GM13977 (cell line): Measurements from ENCODE around the gene IGSF11.

Experiments
- DNase-seq: peaks from one replicate; pipeline ENCODE4 v3.0.0; 2012; ENCODE audit warnings: low spot score
- in situ Hi-C: fragments of 300-500 bp; cut with MboI; formaldehyde crosslinking; loops from one replicate; pipeline ENCODE4 v1.12.0; 2022; ENCODE audit warnings: low sequenced_read_pairs, low pct_unique_long_range_greater_than_20kb, mixed read lengths, inconsistent platforms; ENCODE audit not compliant: unreplicated experiment
- TF ChIP-seq, protein P1 (sequence below): IDR thresholded peaks from 2 replicates; pipeline ENCODE4 v1.5.1; 2012; ENCODE audit warnings: mild to moderate bottlenecking, control low read depth; ENCODE audit not compliant: insufficient read depth; ENCODE audit errors: extremely low read depth, missing control alignments

Gene IGSF11

DNA sequence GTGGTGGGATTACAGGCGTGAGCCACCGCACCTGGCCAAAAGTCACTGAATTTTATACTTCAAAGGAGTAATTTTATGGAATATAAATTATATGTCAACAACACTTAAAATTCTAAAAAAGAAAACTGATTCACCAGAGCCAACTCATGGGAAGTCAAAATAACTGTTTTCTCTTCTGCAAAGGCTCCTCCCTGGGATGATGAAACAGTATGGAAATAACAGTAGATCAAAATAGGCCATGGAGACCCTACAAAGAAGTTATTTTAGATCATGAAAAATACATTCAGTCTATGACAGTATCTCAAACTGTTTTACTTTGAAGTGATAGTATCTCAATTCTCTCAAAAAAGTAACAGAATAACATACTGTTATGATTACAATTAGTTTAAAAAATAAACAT lies 102.7 kb downstream of the IGSF11 start:
- in situ Hi-C loops = no loop called here
- no peak for DNase-seq
- TF ChIP-seq, protein P1, sequence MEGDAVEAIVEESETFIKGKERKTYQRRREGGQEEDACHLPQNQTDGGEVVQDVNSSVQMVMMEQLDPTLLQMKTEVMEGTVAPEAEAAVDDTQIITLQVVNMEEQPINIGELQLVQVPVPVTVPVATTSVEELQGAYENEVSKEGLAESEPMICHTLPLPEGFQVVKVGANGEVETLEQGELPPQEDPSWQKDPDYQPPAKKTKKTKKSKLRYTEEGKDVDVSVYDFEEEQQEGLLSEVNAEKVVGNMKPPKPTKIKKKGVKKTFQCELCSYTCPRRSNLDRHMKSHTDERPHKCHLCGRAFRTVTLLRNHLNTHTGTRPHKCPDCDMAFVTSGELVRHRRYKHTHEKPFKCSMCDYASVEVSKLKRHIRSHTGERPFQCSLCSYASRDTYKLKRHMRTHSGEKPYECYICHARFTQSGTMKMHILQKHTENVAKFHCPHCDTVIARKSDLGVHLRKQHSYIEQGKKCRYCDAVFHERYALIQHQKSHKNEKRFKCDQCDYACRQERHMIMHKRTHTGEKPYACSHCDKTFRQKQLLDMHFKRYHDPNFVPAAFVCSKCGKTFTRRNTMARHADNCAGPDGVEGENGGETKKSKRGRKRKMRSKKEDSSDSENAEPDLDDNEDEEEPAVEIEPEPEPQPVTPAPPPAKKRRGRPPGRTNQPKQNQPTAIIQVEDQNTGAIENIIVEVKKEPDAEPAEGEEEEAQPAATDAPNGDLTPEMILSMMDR = no peak

DNA sequence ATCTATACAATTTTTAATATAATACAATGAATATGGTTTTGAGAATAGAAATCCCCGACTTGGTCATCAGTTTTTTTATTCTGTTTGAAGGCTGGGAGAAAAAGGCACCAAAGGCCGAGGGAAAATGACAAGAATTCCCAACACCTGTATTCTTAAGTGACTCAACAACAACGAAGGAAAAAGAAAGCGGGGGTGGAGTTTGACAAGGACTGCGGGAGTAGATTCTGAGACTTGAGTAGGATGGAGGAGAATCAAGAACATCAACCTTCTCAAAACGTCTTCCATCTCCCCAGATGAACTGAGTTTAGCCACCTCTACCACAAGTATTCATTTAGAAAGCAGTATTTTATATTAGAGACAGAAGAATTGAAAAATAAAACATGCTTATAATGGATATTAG lies 107.2 kb downstream of the IGSF11 start:
- TF ChIP-seq, protein P1 = no peak
- DNase-seq = no peak
- in situ Hi-C loops = no loop called here

DNA sequence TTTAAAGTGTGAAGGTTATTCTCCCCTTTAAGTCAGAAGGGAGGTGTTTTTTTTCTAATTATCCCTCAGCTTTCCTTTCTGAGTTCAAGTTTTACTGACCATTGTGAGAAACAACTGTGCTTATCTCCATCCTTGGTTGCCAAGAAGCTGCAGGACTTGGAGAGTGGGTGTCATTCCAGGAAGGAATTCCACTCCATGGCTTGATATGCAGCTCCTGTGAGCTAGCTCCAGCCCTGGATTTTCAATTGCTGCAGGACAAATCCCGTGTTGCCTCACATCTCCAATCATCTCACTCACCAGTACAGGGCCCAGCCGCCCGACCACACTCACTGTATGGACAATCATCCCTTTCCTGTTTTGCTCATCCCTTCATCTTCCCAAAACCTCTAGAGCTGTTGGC lies 122.5 kb downstream of the IGSF11 start:
- in situ Hi-C loops = no loop called here
- DNase-seq = no peak
- TF ChIP-seq, protein P1 = no peak

DNA sequence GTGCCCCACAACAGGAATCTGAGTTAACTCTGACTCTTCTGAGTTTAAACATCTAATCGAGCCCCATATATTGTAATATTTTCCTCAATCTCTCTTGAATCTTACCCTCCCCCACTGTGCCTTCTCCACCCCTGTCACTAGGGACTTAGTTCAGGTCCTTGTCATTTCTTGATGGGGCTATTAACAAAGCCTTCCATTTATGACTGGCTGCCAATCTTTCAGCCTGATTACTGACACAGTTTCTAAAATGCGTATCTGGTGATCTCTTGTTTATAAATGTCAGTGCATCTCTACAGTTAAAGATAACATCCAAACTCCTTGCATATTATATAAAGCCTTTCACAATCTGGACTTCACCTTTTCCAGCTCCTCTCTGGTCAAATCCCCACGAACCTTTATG lies 124.3 kb downstream of the IGSF11 start:
- no peak for DNase-seq
- in situ Hi-C loops = no loop called here
- TF ChIP-seq, protein P1 = no peak

DNA sequence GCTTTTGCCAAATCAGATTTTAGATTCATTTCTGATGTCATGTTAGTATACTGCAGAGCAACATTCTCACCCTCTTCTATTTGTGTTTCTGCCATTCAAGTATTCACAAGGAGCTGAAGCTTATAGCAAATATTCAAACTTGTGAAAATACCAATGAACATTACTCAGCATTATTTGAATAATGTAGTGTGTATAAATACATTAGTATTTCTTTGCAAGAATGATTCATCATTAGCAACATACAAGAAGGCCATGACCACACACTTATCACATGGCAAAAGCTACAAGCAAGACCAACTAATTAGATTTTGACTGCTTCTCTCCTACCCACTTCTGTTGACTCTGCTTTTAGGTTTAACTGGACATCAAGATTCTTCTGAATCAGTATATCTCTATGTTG lies 124.9 kb downstream of the IGSF11 start:
- in situ Hi-C loops = no loop called here
- TF ChIP-seq, protein P1 = no peak
- no peak for DNase-seq

DNA sequence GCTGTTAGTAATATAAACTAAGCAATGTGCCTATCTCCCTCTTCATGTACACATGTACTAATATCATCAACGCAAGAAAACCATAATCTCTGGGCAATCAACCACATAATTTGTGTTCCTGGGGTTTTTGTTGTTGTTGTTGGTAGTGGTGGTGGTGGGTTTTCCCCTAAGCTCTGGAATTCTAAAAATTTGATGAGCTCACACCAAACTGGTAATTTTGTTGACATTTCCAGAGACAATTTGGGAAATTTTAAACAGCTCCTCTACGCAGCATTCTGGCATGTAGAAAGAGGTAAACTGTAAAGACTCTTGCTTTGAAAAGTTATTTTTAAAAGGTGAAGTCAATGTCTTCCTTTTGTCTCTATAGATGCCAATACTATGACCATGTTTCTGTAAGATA lies 126.7 kb downstream of the IGSF11 start:
- TF ChIP-seq, protein P1 = no peak
- no peak for DNase-seq
- in situ Hi-C loops = no loop called here

DNA sequence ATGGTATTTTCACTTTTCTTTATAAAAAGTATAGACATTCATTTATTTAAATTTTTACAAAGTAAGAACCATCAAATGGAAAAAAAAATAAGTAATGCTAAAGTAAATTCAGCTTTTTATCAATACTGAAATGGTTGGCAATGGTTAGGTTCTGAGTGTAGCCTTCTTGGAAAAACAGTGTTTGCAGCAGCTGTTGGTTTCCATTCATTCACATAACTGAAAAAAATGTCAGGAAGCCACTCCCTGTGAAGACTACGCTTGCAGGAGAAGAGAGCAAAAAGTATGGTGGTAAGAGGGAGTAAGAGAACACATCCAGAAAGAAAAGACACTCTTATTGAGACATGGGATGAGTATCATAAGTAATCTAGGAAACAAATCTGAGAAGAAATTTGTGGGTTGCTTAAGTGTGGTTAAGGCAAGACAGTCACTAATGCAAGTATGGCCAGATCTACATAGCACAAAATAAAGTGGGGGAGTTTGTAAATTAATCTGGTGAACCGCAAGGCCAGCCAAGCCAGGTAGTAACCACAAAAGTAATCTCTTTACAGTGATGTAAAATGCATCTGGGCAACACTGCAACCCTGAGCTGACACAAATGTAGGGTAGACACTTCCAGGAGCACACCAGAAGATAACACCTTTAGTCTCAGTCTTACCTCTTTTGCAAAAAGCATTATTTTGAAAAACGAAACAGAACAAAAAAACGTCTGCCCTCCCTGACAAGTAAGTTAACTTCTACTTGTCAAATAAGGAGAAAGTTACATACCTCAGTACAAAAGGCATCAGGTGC lies 133.7 kb downstream of the IGSF11 start:
- in situ Hi-C loops = no loop called here
- TF ChIP-seq, protein P1 = no peak
- DNase-seq = no peak
